Effector CD8-positive, alpha-beta T cell (primary cell): Measurements from ENCODE around the gene ACOX1.

Source experiments
- DNase-seq: peaks from one replicate; lab custom pipeline; 2025; lab: John Stamatoyannopoulos, UW
- total RNA-seq, 4 experiments: gene quantifications; one replicate each; lab custom pipeline; 2026; lab: John Stamatoyannopoulos, UW

ACOX1 gene
- 60.7 to 93.7 (median 74.0) reads per million in 4 experiments for total RNA-seq

- DNase-seq: peak; percentile 91
These were observed at the start of gene ACOX1, which contains the start of gene TEN1 for GRCh38 chr17:75978938-75979704. Gene ACOX1, minus strand, starts transcription at chr17:75979166. Its CDS starts 93 bp downstream, at chr17:75979073. Gene TEN1, plus strand, starts transcription at chr17:75979240. Its CDS starts 6,953 bp downstream, at chr17:75986193.

DNA sequence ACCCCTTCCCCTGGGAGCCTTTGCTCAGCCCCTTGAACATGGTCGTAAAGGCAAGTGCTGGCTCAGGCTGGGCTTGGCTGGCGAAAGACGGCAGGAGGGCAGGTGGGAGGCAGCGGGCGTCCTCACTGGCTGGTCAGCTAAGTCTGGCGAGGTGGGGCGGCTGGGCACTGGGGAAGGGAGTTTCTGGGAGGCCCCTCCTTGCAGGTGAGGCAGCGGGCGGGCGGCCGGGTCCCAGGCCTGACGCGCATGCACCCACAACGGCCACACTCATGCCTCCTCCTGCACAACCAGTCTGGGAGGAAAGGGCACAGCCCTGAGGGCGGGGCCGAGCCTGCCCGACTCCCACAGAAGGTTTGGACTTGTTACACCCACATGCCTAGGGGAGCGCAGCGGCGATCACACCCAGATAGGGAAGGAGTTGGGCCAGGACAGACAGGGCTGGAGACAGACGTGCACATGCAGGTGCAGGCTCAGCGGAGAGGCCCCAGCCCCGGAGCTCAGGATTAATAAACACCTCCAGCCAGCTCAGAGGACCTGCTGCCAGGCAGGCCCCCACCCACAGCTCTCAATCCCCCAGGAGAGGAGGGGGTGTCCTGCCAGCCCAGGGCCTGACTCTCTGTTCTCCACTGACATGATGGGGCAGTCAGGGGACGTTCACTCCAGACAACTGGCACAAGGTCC is 48.3 kb upstream of the ACOX1 start, which contains the start of gene EVPL:
TSS of gene EVPL (minus strand) at position 148 of the 681 bp plus-strand sequence. CDS start at position 40, 108 bp downstream.
- DNase-seq: no peak

GRCh38 chr17:76026714-76027158 is 47.8 kb upstream of the ACOX1 start:
- no peak for DNase-seq

GRCh38 chr17:76025294-76025693 is 46.3 kb upstream of the ACOX1 start:
- no peak for DNase-seq

DNA sequence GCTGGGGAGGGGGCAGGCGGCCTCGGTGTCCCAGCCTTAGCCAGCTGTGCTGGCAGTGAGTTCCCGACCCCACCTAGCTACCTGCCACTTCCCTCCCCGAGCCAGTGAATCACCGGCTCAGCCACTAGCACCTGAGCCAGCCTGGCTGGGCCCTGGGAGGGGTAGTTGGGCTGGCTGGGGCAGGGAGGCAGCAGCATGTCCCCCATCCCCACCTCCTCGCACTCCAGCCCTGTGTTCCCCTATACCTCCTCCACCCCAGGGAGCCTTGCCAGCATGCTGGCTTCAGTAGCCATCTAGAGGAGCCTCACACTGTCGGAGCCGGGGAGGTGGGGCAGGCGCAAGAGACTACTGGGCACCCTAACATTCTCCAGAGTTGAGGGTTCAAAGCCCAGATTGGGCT is 45.4 kb upstream of the ACOX1 start:
- DNase-seq: no peak

GRCh38 chr17:76023900-76024237 is 44.9 kb upstream of the ACOX1 start:
- no peak for DNase-seq

- DNase-seq: no peak
These were observed 44.3 kb upstream of the ACOX1 start for GRCh38 chr17:76022973-76023899.

- DNase-seq: no peak
These were observed 43.3 kb upstream of the ACOX1 start for GRCh38 chr17:76022285-76022684.

GRCh38 chr17:76019833-76020467 is 41.0 kb upstream of the ACOX1 start:
- no peak for DNase-seq

- no peak for DNase-seq
These were observed 39.8 kb upstream of the ACOX1 start for GRCh38 chr17:76018801-76019200.

GRCh38 chr17:76018340-76018680 is 39.3 kb upstream of the ACOX1 start:
- no peak for DNase-seq

GRCh38 chr17:76017481-76018339 is 38.7 kb upstream of the ACOX1 start:
- DNase-seq: no peak

- DNase-seq: no peak
These were observed 35.9 kb upstream of the ACOX1 start for GRCh38 chr17:76014925-76015261.

- peak; percentile 64 for DNase-seq
These were observed 35.3 kb upstream of the ACOX1 start for GRCh38 chr17:76014100-76014924.

GRCh38 chr17:76013377-76013932 is 34.5 kb upstream of the ACOX1 start:
- DNase-seq: no peak

DNA sequence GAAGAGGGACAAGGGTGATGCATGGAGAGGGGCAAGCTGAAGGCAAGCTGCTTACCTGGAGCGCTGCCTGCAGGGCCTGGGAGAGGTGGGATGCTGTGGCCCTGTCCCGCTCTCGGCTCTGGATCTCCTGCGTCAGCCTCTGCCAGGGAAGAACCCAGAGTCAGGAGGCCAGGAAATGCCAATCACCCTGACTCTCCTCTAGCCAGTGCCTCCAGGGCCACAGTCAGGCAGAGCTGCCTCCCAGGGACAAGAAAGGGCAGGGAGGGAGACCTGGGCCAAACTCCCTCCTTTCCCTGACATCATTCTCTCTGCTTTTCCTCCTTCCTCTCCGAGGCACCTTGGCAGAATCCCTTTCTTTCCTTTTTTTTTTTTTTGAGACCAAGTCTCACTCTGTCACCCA is 33.0 kb upstream of the ACOX1 start:
- no peak for DNase-seq

DNA sequence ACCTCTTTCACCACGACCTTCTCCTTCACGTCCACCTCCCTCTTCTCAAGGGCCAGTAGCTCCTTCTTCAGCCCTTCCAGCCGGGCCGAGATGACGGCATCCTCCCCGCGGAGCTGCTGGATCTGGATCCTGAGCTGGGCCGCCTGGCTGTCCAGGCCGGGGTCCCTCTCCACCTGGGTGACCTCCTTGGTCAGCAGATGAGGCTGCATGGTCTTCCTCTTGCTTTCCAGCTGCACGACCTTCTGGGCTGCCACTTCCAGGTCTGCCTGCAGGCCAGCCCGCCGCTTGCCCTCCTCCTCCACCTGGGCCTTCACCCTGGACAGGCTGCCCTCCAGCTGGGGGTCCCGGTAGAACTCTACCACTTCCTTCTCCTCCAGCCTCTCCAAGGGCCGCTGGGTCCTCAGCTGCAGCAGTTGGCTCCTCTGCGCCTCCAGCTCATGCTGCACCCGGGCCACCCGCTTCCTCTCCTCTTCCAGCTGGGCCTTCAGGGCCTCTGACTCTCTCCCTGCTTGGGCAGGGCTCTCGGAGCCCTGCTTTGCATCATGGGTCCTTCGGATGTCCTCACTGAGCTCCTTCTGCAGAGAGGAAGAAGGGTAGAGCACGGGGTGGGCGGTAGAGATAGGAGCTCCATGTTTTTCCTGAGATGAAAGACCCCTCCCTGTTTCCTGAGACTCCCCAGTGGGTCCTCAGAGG is 31.1 kb upstream of the ACOX1 start:
- no peak for DNase-seq

DNA sequence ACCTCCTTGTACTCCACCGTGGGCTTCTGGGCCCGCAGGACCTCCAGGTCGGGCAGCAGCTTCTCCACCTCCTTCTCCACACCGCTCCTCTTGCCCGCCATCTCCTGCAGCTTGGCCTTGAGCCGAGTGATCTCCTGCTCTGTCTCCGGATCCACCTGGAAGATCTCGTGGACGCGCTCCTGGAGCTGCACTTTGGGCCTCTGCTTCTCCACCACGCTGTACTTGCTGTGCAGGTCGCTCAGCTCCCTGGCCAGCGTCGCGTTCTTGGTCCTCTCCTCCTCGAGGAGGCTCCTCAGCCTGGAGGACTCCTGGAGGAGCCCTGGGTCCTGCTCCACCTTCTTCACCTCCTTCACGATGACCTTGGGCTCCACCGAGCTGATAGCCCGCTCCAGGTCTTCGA is 30.5 kb upstream of the ACOX1 start:
- no peak for DNase-seq
